Right lobe of liver (tissue), 4 donors: ENCODE results near the gene YWHAB.

ENCODE experiments used
- CTCF ChIP-seq, 4 donors: fragments of 200-600 bp in 3 of 4; fragments of 450-650 bp in 1 of 4; IDR thresholded peaks; one replicate each; pipeline versions ENCODE4 v1.5.1 to v1.8.0; 2016 to 2022; ENCODE audit warnings: antibody characterized with exemption in 4 of 4, mild to moderate bottlenecking in 2 of 4
- POLR2A ChIP-seq: fragments of 450-650 bp; IDR thresholded peaks from one replicate; pipeline ENCODE4 v1.6.1; 2017; ENCODE audit warnings: antibody characterized with exemption, mild to moderate bottlenecking
- donor health status: DM: no; HTN: no; CAD: no.
- donor health status: DM: no; HTN: no; CAD: no.
- donor health status: DM: no; HTN: yes; CAD: no.

DNA sequence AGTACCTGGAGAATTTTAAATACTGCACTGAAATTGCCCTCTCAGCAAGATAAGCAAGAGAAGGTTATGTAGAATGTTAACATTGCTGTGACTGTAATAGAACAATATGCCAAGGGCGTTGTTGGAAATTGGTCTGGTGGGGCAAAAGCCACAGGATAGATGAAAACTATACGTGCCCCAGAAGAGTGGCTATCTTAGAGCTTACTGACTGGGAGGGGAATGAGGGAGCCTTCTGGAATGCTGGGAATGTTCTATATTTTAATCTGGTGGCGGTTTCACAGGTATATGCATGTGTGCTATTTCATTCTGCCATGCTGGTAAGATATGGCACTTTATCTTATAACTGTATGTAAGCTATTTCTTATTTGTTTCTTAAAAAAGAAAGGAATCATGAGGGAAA, 35.2 kb upstream of the YWHAB start:
- no peak for TF ChIP-seq CTCF (IDR thresholded peaks at IDR 0.05)
- TF ChIP-seq POLR2A = no peak
